Measurements from ENCODE around the gene TCN1.

DNA sequence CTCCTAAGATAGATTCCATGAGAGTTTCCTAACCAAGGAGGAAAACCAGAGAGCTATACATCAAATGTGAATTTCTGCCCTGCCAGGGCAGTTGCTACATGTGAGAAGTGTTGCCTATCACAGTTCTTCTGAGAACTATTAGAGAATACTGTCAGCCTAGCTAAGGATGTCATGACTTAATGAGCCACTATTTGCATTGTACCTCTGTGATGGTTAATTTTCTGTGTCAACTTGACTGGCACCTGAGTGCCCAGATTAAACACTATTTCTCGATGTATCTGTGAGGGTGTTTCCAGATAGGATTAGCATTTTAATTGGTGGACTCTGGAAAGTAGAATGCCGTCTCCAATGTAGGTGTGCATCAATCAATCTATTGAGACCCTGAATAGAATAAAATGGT is 1.7 kb upstream of the TCN1 start:
- TF ChIP-seq, protein P1, sequence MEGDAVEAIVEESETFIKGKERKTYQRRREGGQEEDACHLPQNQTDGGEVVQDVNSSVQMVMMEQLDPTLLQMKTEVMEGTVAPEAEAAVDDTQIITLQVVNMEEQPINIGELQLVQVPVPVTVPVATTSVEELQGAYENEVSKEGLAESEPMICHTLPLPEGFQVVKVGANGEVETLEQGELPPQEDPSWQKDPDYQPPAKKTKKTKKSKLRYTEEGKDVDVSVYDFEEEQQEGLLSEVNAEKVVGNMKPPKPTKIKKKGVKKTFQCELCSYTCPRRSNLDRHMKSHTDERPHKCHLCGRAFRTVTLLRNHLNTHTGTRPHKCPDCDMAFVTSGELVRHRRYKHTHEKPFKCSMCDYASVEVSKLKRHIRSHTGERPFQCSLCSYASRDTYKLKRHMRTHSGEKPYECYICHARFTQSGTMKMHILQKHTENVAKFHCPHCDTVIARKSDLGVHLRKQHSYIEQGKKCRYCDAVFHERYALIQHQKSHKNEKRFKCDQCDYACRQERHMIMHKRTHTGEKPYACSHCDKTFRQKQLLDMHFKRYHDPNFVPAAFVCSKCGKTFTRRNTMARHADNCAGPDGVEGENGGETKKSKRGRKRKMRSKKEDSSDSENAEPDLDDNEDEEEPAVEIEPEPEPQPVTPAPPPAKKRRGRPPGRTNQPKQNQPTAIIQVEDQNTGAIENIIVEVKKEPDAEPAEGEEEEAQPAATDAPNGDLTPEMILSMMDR (IDR thresholded peaks at IDR 0.05), result no peak
- no peak for TF ChIP-seq POLR2A (IDR thresholded peaks at IDR 0.05)

All from suprapubic skin (tissue), 3 donors.